Esophagus muscularis mucosa (tissue), 3 donors: ENCODE measurements around the gene ATP1A2.

Experiments
- CTCF ChIP-seq, 3 experiments: fragments of 200-600 bp in 2 of 3; fragments of 450-650 bp in 1 of 3; sonication (generic) in 2 of 3; IDR thresholded peaks; one replicate each; pipeline ENCODE4 v1.5.1; 2017 to 2019; ENCODE audit warnings: antibody characterized with exemption in 3 of 3, mild to moderate bottlenecking in 2 of 3, moderate library complexity in 1 of 3
- POLR2A ChIP-seq: fragments of 450-650 bp; IDR thresholded peaks from one replicate; pipeline ENCODE4 v1.6.1; 2017; ENCODE audit warnings: antibody characterized with exemption, moderate library complexity, mild to moderate bottlenecking, low read depth

- TF ChIP-seq POLR2A (no peak), CTCF (IDR thresholded peaks at IDR 0.05) (no peak)
Observed at GRCh38 chr1:160186246-160186645, 70.7 kb downstream of the ATP1A2 start.
